GM12878 (cell line): ENCODE measurements around the gene RAB37. TPM values are rescaled to one million over a fixed set of nuclear protein-coding genes. Genes with fewer than 3 reads are reported as not detected.

Experiments used
- ATAC-seq: fragments of 200-7000 bp; cut with Tn5 transposase; 3 replicates; pipeline ENCODE4 v1.9.1; 2020; ENCODE audit warnings: mild to moderate bottlenecking, moderate library complexity
- BruUV-seq: library from RNA; stranded (reverse); fragments of 400-500 nt; replicated peaks from 2 replicates; lab custom pipeline; 2021; lab: Mats Ljungman, UMichigan
- CTCF ChIA-PET: fragments of 300-600 bp; sonication (Branson Sonifier 250); formaldehyde crosslinking; extraction: SDS; loops from one replicate; lab custom pipeline; 2021; ENCODE audit warnings: inconsistent platforms; lab: Yijun Ruan, JAX
- POLR2A ChIA-PET: fragments of 350-600 bp; formaldehyde crosslinking; extraction: SDS; loops from one replicate; lab custom pipeline; 2021; ENCODE audit warnings: inconsistent platforms; lab: Charles Lee
- RAD21 ChIA-PET: fragments of 300-600 bp; sonication (Branson Sonifier 250); formaldehyde crosslinking; loops from one replicate; lab custom pipeline; 2023; ENCODE audit warnings: antibody characterized with exemption; ENCODE audit not compliant: unreplicated experiment; lab: Charles Lee
- SMC1A ChIA-PET: fragments of 300-600 bp; sonication (Branson Sonifier 250); formaldehyde crosslinking; loops from one replicate; lab custom pipeline; 2023; ENCODE audit not compliant: unreplicated experiment, uncharacterized antibody; lab: Charles Lee
- DNase-seq: peaks from one replicate; pipeline ENCODE4 v3.0.0-alpha.2; 2011; ENCODE audit warnings: low read depth, low spot score
- FAIRE-seq: peaks from 3 replicates; lab custom pipeline; 2011; peaks lifted over from hg19 to GRCh38; lab: Jason Lieb, UNC
- H2AFZ ChIP-seq: 2 replicates; pipeline ENCODE4 v1.6.0; 2011; ENCODE audit warnings: low read depth, low read length, control low read depth; ENCODE audit not compliant: control insufficient read depth
- H3K27ac ChIP-seq: 2 replicates; pipeline ENCODE4 v1.5.1; 2011; ENCODE audit warnings: control low read depth; ENCODE audit not compliant: control insufficient read depth, insufficient read depth
- H3K27me3 ChIP-seq, 2 experiments: replicated peaks in 1 of 2; 2 replicates each; pipeline versions ENCODE4 v1.6.0 to v1.6.1; 2011; ENCODE audit warnings: low read length in 1 of 2; ENCODE audit not compliant: control insufficient read depth in 2 of 2, insufficient read depth in 2 of 2
- H3K36me3 ChIP-seq, 2 experiments: 2 replicates each; pipeline ENCODE4 v1.5.1; 2011; ENCODE audit warnings: low read length in 1 of 2; ENCODE audit not compliant: control insufficient read depth in 2 of 2, insufficient read depth in 2 of 2
- H3K4me1 ChIP-seq: 2 replicates; pipeline ENCODE4 v1.6.1; 2011; ENCODE audit warnings: mild to moderate bottlenecking, low read length, moderate library complexity, mixed read lengths; ENCODE audit not compliant: control insufficient read depth, insufficient read depth
- H3K4me2 ChIP-seq: 2 replicates; pipeline ENCODE4 v1.6.0; 2011; ENCODE audit warnings: control low read depth; ENCODE audit not compliant: control insufficient read depth, insufficient read depth
- H3K4me3 ChIP-seq: fragments of 200-600 bp; sonication (generic); 2 replicates; pipeline ENCODE4 v1.5.1; 2016
- H3K79me2 ChIP-seq: 2 replicates; pipeline ENCODE4 v1.6.0; 2011; ENCODE audit warnings: low read length; ENCODE audit not compliant: control insufficient read depth, insufficient read depth
- H3K9ac ChIP-seq: 2 replicates; pipeline ENCODE4 v1.8.0; 2011; ENCODE audit warnings: low read length, control low read depth, mixed read lengths; ENCODE audit not compliant: control insufficient read depth, insufficient read depth
- H3K9me3 ChIP-seq: replicated peaks from 3 replicates; pipeline ENCODE4 v1.5.1; 2011; ENCODE audit warnings: mild to moderate bottlenecking, low read length; ENCODE audit not compliant: control insufficient read depth, insufficient read depth
- H4K20me1 ChIP-seq: 2 replicates; pipeline ENCODE4 v1.6.0; 2011; ENCODE audit not compliant: control insufficient read depth, insufficient read depth
- CBX3 ChIP-seq: fragments of 200-600 bp; sonication (generic); IDR thresholded peaks from 2 replicates; pipeline ENCODE4 v1.6.1; 2016; ENCODE audit warnings: low read depth, borderline replicate concordance
- CHD1 ChIP-seq: IDR thresholded peaks from 2 replicates; pipeline ENCODE4 v1.6.1; 2012; ENCODE audit warnings: low read depth, low read length, improper control_type of control experiment
- EP300 ChIP-seq, 2 experiments: fragments of 150-350 bp in 1 of 2; IDR thresholded peaks; 2 replicates each; pipeline ENCODE4 v1.6.1; 2011 to 2012; ENCODE audit warnings: low read depth in 2 of 2, low read length in 2 of 2, borderline replicate concordance in 1 of 2, improper control_type of control experiment in 1 of 2, inconsistent platforms in 1 of 2; ENCODE audit not compliant: control insufficient read depth in 1 of 2
- ETV6 ChIP-seq, 2 experiments: fragments of 450-650 bp in 1 of 2; IDR thresholded peaks in 1 of 2; conservative IDR thresholded peaks in 1 of 2; 2 replicates each; pipeline ENCODE4 v1.6.1; 2014; ENCODE audit warnings: antibody characterized with exemption in 1 of 2, borderline replicate concordance in 1 of 2, low read depth in 1 of 2, mild to moderate bottlenecking in 1 of 2, moderate library complexity in 1 of 2
- IRF4 ChIP-seq: IDR thresholded peaks from 2 replicates; pipeline ENCODE4 v1.6.1; 2011; ENCODE audit warnings: low read depth, low read length
- KLF5 ChIP-seq: fragments of 450-650 bp; IDR thresholded peaks from 2 replicates; pipeline ENCODE4 v1.6.1; 2014; ENCODE audit warnings: mild to moderate bottlenecking; ENCODE audit not compliant: partially characterized antibody
- MTA2 ChIP-seq: fragments of 450-650 bp; IDR thresholded peaks from 2 replicates; pipeline ENCODE4 v1.6.1; 2016; ENCODE audit warnings: low read depth, mild to moderate bottlenecking, moderate library complexity
- NFIC ChIP-seq: IDR thresholded peaks from 2 replicates; pipeline ENCODE4 v1.6.1; 2012; ENCODE audit warnings: low read depth, mild to moderate bottlenecking, inconsistent platforms, low read length, moderate library complexity
- NR2C1 ChIP-seq: fragments of 450-650 bp; IDR thresholded peaks from 2 replicates; pipeline ENCODE4 v1.6.1; 2017; ENCODE audit warnings: antibody characterized with exemption, mild to moderate bottlenecking, moderate library complexity
- SIN3A ChIP-seq: IDR thresholded peaks from 2 replicates; pipeline ENCODE4 v1.6.1; 2012; ENCODE audit warnings: low read depth, low read length, improper control_type of control experiment
- SIX5 ChIP-seq: IDR thresholded peaks from 2 replicates; pipeline ENCODE4 v1.6.1; 2011; ENCODE audit warnings: mild to moderate bottlenecking, low read depth, low read length, moderate library complexity; ENCODE audit not compliant: severe bottlenecking
- SUZ12 ChIP-seq: fragments of 200-600 bp; sonication (generic); IDR thresholded peaks from one replicate; pipeline ENCODE4 v1.6.1; 2018; ENCODE audit warnings: antibody characterized with exemption, mild to moderate bottlenecking; ENCODE audit not compliant: unreplicated experiment
- WGBS: methylation state at CpG from one replicate; pipeline ENCODE4 v1.1.6; 2016; ENCODE audit warnings: low lambda C conversion rate; ENCODE audit not compliant: insufficient replicate concordance, insufficient coverage; ENCODE audit errors: missing lambda C conversion rate; 5-methylcytosine and 5-hydroxymethylcytosine counted together
- in situ Hi-C: fragments of 300-500 bp; cut with MboI; formaldehyde crosslinking; loops from 9 replicates; pipeline ENCODE4 v1.14.3; 2018; ENCODE audit warnings: mixed read lengths
- intact Hi-C: fragments of 100-400 bp; cut with micrococcal nuclease; formaldehyde crosslinking; loops from one replicate; pipeline ENCODE4 v1.14.2; 2022; ENCODE audit not compliant: unreplicated experiment
- polyA plus RNA-seq, 11 experiments: library from polyadenylated mRNA; depleted of rRNA in 4 of 11; unstranded in 6 of 11; stranded (reverse) in 5 of 11; fragments of >200 nt; fragmentation: Nextera tagmentation in 4 of 11; fragmentation: Illumina TruSeq in 1 of 11; extraction: Ambion mirVana in 4 of 11; extraction: Trizol in 1 of 11; gene quantifications; 1 replicate in 1 of 11; 2 replicates in 10 of 11; pipeline versions ENCODE4 v1.2.1 to v1.2.3, GENCODE V29; 2011 to 2016; ENCODE audit warnings: inconsistent platforms in 2 of 11, missing spikeins in 2 of 11, low read depth in 1 of 11
- total RNA-seq, 4 experiments: library from RNA; depleted of rRNA in 3 of 4; stranded (reverse); fragments of >200 nt in 3 of 4; fragmentation: Illumina TruSeq in 1 of 4; extraction: Trizol in 1 of 4; gene quantifications; 2 replicates each; pipeline versions ENCODE4 v1.2.1 to v1.2.3, GENCODE V29; 2013 to 2021
- TF ChIP-seq, protein P1 (sequence below): fragments of 450-650 bp; formaldehyde crosslinking; IDR thresholded peaks from 2 replicates; pipeline ENCODE4 v1.4.0; 2020; ENCODE audit warnings: mild to moderate bottlenecking, moderate library complexity

RAB37 gene
- total and polyA plus RNA-seq, 10 of the 15 experiments (the other 5 are each of a cell fraction or from before 2014, with no cell fraction given), result 0.48 to 5.6 (median 1.7) TPM

DNA sequence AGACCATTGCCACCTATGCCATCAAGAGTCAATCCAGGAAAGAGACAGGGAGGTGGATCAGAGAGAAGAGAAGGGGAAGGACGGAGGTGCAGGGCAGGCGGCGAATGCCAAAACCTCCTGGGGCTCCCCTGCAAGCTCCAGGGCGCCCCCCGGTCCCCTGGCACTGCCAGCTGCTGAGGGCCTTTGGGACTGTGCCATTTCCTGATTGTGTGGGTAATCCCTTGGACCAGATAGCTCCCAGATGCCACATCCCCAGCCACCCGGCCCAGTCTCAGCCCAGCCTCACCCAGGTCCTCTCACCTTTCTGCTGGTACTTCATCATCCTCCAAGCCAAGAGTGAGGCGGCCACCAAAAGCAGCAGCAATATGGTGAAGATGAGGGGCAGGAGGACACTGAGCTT is 39.0 kb upstream of the RAB37 start (continued):
- no peak for TF ChIP-seq NR2C1
- no peak for TF ChIP-seq KLF5
- no peak for TF ChIP-seq CBX3
- TF ChIP-seq MTA2, result no peak
- TF ChIP-seq ETV6 (conservative IDR thresholded peaks at IDR 0.05 in 1 of 2, IDR thresholded peaks at IDR 0.05 in 1 of 2; ENCODE audit: borderline replicate concordance in 1 of 2, low read depth in 1 of 2), result no peak
- TF ChIP-seq SIX5, result no peak
- no peak for TF ChIP-seq IRF4
- no peak for TF ChIP-seq CHD1
- no peak for TF ChIP-seq NFIC
- TF ChIP-seq SIN3A, result no peak

DNA sequence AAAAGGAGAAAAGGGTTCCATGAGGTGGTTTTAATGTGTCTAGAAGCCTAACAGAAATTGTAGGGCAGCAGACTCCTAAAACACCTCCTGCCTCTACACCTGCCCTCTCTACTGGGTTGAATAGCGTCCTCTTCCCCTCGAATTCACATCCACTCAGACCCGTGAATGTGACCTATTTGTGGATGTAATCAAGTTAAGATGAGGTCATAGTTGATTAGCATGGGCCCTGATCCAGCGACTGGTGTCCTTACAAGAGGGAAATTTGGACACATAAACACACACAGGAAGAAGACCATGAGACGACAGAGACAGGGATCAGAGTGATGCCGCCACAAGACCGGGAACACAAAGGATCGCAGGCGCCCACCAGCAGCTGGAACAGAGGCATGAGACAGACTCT is 37.8 kb upstream of the RAB37 start:
- intact Hi-C loops, result no loop called here

More for the DNA sequence above, 37.8 kb upstream of the RAB37 start:
- ChIA-PET POLR2A (no interaction called here), CTCF (no interaction called here), SMC1A (no interaction called here), RAD21 (no interaction called here)
- Histone ChIP-seq H3K9ac (no peak overlapping the region), H3K4me1 (peaks cover 19% of the 10 kb centered on the region), H3K36me3 (no peaks in the 10 kb centered on the region), H3K27me3 (peaks cover 0 to 2% of the 10 kb centered on the region in 2 experiments; a peak in 2 of 4 replicates), H3K27ac (no peak overlapping the region), H4K20me1 (no peaks in the 10 kb centered on the region), H3K4me2 (no peak overlapping the region), H3K4me3 (no peak overlapping the region), H2AFZ (no peak overlapping the region), H3K79me2 (no peaks in the 10 kb centered on the region), H3K9me3 (no peaks in the 10 kb centered on the region)
- TF ChIP-seq EP300 (IDR thresholded peaks at IDR 0.05; ENCODE audit: borderline replicate concordance in 1 of 2, control insufficient read depth in 1 of 2, low read depth in 2 of 2, low read length in 2 of 2), result no peak
- TF ChIP-seq, protein P1, sequence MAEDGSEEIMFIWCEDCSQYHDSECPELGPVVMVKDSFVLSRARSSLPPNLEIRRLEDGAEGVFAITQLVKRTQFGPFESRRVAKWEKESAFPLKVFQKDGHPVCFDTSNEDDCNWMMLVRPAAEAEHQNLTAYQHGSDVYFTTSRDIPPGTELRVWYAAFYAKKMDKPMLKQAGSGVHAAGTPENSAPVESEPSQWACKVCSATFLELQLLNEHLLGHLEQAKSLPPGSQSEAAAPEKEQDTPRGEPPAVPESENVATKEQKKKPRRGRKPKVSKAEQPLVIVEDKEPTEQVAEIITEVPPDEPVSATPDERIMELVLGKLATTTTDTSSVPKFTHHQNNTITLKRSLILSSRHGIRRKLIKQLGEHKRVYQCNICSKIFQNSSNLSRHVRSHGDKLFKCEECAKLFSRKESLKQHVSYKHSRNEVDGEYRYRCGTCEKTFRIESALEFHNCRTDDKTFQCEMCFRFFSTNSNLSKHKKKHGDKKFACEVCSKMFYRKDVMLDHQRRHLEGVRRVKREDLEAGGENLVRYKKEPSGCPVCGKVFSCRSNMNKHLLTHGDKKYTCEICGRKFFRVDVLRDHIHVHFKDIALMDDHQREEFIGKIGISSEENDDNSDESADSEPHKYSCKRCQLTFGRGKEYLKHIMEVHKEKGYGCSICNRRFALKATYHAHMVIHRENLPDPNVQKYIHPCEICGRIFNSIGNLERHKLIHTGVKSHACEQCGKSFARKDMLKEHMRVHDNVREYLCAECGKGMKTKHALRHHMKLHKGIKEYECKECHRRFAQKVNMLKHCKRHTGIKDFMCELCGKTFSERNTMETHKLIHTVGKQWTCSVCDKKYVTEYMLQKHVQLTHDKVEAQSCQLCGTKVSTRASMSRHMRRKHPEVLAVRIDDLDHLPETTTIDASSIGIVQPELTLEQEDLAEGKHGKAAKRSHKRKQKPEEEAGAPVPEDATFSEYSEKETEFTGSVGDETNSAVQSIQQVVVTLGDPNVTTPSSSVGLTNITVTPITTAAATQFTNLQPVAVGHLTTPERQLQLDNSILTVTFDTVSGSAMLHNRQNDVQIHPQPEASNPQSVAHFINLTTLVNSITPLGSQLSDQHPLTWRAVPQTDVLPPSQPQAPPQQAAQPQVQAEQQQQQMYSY (CRISPR knock-in tag), result no peak
- no peak for TF ChIP-seq SUZ12
- BruUV-seq, result no TSS peak
- DNase-seq (no peak), FAIRE-seq (no peak), ATAC-seq (no peak)
- 63% methylated on average over 9 of the region's 9 CpGs for WGBS
- in situ Hi-C loops, result no loop called here
